Right atrium auricular region (tissue), 2 donors: ENCODE results near the gene B4GALT5. TPM values are rescaled to one million over a fixed set of nuclear protein-coding genes. Genes with fewer than 3 reads are reported as not detected.

Experiments used
- DNase-seq: peaks from one replicate; pipeline ENCODE4 v3.0.0-alpha.2; 2019; ENCODE audit warnings: low spot score
- H3K27ac ChIP-seq, 2 donors: fragments of 200-600 bp; sonication (generic); 1 replicate in 1 of 2; 2 replicates in 1 of 2; pipeline ENCODE4 v1.5.1; 2016 to 2019
- H3K27me3 ChIP-seq, 2 donors: fragments of 200-600 bp; sonication (generic); one replicate each; pipeline versions ENCODE4 v1.5.1 to v1.6.0; 2017 to 2019
- H3K36me3 ChIP-seq: fragments of 200-600 bp; sonication (generic); one replicate; pipeline ENCODE4 v1.5.1; 2016
- H3K4me1 ChIP-seq, 2 donors: fragments of 200-600 bp; sonication (generic); one replicate each; pipeline versions ENCODE4 v1.5.1 to v1.6.0; 2017 to 2019
- H3K4me3 ChIP-seq, 2 donors: fragments of 200-600 bp; sonication (generic); 1 replicate in 1 of 2; 2 replicates in 1 of 2; pipeline ENCODE4 v1.5.1; 2017 to 2019; ENCODE audit warnings: mild to moderate bottlenecking in 1 of 2, moderate library complexity in 1 of 2
- H3K9me3 ChIP-seq, 2 donors: fragments of 200-600 bp; sonication (generic); one replicate each; pipeline ENCODE4 v1.5.1; 2019
- CTCF ChIP-seq, 2 donors: fragments of 200-600 bp; sonication (generic); IDR thresholded peaks; one replicate each; pipeline ENCODE4 v1.5.1; 2019; ENCODE audit warnings: antibody characterized with exemption in 2 of 2
- total RNA-seq, 2 donors: library from RNA; depleted of rRNA; stranded (reverse); fragments of >200 nt; gene quantifications; one replicate each; pipeline ENCODE4 v1.1.0, GENCODE V29; 2016

The B4GALT5 gene
- total RNA-seq, 2 donors from 2014 or later, result 17.7 to 24.4 TPM

GRCh38 chr20:49680484-49680883 is 33.2 kb downstream of the B4GALT5 start:
- Histone ChIP-seq H3K27ac (no peak overlapping the region), H3K4me1 (peaks cover 0 to 55% of the 10 kb centered on the region in 2 donors), H3K4me3 (no peak overlapping the region), H3K9me3 (no peaks in the 10 kb centered on the region), H3K27me3 (no peaks in the 10 kb centered on the region), H3K36me3 (no peaks in the 10 kb centered on the region)
- DNase-seq, result no peak
- TF ChIP-seq CTCF (IDR thresholded peaks at IDR 0.05), result no peak

DNA sequence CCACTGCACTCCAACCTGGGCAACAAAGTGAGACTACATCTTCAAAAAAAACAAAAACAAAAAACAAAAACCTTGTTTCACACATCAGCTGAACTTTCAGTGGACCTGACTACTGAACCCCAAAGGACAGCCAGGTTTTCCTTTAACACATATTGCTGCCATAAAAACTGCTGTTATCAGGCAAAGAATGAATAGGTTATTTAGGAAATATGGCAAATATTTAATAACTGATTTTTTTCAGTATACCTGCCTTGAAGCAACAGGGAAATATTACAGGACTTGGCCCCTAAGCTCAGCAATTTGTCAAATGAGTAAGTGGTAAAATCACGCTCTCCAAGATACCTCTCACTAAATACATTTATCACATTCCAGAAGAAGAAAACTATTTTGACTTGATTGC is 34.0 kb downstream of the B4GALT5 start:
- no peak for TF ChIP-seq CTCF (IDR thresholded peaks at IDR 0.05)
- Histone ChIP-seq H3K4me3 (no peak overlapping the region), H3K36me3 (no peaks in the 10 kb centered on the region), H3K27me3 (no peaks in the 10 kb centered on the region), H3K27ac (peak overlapping the region in 1 of 2 donors; percentile 57), H3K4me1 (peaks cover 0 to 58% of the 10 kb centered on the region in 2 donors), H3K9me3 (no peaks in the 10 kb centered on the region)
- DNase-seq, result no peak

DNA sequence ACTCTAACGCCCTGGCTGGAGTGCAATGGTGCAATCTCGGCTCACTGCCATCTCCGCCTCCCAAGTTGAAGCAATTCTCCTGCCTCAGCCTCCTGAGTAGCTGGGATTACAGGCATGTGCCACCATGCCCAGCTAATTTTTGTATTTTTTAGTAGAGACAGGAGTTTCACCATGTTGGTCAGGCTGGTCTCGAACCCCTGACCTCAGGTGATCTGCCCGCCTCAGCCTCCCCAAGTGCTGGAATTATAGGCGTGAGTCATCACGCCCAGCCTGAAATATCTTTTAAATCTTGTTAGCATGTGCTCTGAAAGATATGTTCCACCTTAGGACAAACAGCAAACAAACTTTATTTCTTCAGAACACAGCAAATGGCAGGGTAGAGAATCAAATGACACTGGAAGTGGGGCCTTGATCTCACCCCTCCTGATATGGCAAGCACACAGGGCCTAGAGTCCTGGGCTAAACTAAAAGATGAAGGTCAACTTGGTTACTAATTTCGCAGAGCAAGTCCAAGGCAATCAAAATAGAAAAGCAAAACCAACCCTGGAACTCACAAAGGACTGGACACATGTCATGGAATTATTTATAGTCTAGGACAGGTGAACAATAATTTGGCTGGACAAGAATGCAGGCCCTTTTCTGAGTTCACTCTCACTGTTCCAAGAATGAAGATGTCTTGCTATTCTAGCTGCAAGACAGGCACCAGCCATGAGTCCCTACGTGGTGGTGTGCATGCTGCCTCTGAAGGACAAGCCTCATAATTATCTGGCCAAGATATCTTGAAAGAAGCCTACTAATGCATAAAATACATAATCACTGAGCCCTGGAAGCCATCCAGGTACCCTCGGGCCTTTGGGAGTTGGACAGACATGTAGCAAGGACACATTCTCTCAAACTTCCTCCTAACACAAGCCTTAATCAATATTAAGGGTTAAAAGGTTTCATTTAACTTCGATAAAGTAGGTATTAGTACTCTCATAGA is 35.6 kb downstream of the B4GALT5 start:
- no peak overlapping the region for H3K4me3 ChIP-seq
- peaks cover 0 to 63% of the 10 kb centered on the region in 2 donors for H3K4me1 ChIP-seq
- H3K9me3 ChIP-seq, result no peaks in the 10 kb centered on the region
- H3K27ac ChIP-seq, result peak overlapping the region; percentile 57
- no peak for TF ChIP-seq CTCF (IDR thresholded peaks at IDR 0.05)
- DNase-seq, result no peak
- H3K36me3 ChIP-seq, result no peaks in the 10 kb centered on the region
- no peaks in the 10 kb centered on the region for H3K27me3 ChIP-seq

DNA sequence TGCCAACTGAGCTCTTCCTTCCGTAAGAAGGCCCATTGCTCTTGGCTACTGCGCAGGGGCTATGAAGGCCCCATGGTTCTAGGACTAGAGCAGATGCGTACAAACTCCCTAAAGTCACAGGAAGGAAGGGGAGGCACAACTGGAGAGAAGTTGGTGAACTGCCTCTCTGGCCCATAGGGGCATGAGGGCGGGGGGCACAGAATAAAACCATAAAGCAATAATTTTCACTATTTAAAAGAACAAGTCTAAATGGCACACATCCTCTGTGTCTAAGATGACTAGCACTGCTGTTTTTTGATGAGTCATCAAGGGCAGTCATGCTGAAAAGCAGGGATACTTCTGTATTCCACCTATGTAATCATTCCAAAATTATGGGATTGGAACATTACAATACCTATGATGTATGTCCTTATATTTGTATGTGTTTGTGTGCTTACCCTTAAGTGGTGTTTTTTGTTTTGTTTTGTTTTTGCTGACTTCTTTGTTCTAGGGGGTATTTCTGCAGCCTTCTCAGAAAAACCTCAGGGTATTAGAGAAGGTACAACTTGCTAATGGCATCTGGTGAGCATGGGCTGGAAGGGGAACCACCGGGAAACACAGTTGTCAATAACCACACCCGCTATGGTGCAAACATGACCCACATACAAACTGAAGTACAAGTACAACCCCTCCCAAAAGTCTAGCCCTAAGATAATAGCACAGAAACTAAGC is 36.9 kb downstream of the B4GALT5 start:
- peaks cover 0 to 69% of the 10 kb centered on the region in 2 donors for H3K4me1 ChIP-seq
- H3K36me3 ChIP-seq, result no peaks in the 10 kb centered on the region
- DNase-seq, result no peak
- no peak overlapping the region for H3K4me3 ChIP-seq
- H3K9me3 ChIP-seq, result no peaks in the 10 kb centered on the region
- peak overlapping the region; percentile 57 for H3K27ac ChIP-seq
- H3K27me3 ChIP-seq, result no peaks in the 10 kb centered on the region
- no peak for TF ChIP-seq CTCF (IDR thresholded peaks at IDR 0.05)

- no peak for TF ChIP-seq CTCF (IDR thresholded peaks at IDR 0.05)
- Histone ChIP-seq H3K4me1 (peaks cover 0 to 75% of the 10 kb centered on the region in 2 donors), H3K4me3 (no peak overlapping the region), H3K36me3 (no peaks in the 10 kb centered on the region), H3K27me3 (no peaks in the 10 kb centered on the region), H3K27ac (peak overlapping the region in 1 of 2 donors; percentile 57), H3K9me3 (no peaks in the 10 kb centered on the region)
- DNase-seq, result no peak
Observed at GRCh38 chr20:49675368-49676151, 38.1 kb downstream of the B4GALT5 start.
